ENCODE measurements around the gene LRPAP1.

Gene LRPAP1

DNA sequence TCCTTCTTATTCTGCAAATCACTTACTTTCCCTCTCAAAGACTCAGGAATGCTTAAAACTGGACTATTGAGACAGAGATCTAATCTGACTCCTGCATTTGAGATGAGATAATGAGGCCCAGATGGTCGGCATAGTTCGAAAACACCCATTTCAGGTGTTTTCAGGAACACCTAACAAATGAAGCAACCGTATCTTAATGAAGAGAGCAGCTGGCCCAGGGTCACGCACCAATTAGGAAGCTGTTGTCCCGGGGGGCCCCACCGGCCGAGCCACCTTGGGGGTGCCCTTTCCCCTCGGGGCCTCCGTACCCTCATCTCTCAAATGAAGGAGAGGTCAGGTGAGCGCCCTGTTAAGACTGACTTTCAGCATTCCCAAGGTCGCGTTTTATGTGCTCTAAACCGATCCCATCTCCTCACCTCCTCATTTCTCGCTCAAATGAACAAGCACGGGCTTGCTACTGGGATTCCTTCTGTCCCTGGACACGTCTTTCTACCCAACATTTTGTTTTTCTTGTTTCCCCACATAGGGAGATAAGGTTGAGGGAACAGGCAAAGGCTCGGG, 824 bp downstream of the LRPAP1 start:
- no peak for DNase-seq

GRCh38 chr4:3530663-3531254, 1.5 kb downstream of the LRPAP1 start:
- no peak for DNase-seq

- no peak for DNase-seq
Measured at GRCh38 chr4:3530051-3530450, 2.2 kb downstream of the LRPAP1 start.

- DNase-seq: no peak
Measured at GRCh38 chr4:3529363-3529762, 2.9 kb downstream of the LRPAP1 start.

DNA sequence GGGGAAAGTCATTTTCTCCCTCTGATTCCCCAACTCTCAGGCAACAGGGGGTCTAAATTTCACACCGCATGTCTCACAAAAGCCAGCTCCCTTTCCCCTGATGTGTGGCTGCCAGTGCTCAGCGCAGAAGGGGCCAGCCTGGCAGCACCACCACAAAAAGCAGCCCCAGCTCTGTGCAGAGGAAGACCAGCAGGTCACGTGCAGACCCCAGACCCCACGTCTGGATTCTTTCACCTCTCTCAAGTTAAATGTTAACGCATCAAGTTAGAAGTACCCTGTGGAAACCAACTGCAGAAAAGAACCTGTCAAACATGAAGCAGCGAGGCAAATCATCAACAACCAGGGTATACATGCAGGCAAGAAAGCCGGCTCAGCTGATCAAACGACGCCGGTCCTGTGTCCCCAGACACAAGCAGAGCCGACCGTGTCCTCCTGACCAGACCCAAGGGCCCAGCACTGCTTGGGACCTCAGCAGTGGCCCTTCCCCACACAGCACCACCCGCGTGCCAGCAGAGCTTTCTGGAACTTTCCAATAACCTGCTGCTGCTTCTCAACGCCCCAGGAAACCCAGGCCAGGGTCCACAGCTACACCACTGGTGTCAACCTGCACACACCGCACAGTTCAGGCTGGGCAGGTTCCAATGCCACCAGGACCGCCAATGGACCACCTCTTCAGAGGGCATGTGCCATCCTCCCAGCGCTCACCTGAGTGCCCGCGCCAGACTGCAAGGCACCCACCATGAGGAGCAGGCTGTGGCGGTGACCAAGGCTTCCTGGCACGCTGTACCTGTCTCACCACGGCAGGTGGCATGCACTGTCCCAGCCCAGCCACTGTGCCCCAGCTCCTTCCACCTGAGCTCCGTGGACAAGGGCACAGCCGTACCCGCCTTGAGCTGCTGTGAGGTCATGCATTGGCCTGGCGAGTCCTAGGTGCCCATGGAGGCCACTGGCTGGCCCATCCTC, 4.0 kb downstream of the LRPAP1 start:
- DNase-seq: no peak

GRCh38 chr4:3527101-3527913, 4.9 kb downstream of the LRPAP1 start:
- DNase-seq: no peak

DNA sequence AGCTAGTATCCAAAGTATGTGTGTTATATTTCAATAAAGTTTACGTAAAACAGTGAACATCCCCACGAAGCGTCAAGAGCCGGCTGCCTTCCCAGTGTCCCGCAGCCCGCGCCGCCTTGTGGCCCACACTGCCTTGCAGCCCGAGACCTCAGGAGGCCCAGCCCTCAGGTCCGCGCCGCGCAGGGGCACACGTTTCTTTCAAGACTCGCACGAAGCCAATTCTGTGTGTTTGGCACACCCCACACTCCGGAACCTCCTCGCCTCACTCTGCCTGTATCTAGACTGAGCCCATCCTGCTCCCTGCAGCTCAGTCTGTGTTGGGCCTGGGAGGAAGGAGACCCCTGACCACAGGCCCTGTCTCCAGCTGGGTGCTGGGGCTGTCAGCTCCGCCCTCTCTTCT, 5.8 kb downstream of the LRPAP1 start:
- no peak for DNase-seq

GRCh38 chr4:3525532-3526430, 6.4 kb downstream of the LRPAP1 start:
- DNase-seq: no peak

GRCh38 chr4:3524920-3525319, 7.3 kb downstream of the LRPAP1 start:
- no peak for DNase-seq

GRCh38 chr4:3524349-3524748, 7.9 kb downstream of the LRPAP1 start:
- DNase-seq: no peak

DNA sequence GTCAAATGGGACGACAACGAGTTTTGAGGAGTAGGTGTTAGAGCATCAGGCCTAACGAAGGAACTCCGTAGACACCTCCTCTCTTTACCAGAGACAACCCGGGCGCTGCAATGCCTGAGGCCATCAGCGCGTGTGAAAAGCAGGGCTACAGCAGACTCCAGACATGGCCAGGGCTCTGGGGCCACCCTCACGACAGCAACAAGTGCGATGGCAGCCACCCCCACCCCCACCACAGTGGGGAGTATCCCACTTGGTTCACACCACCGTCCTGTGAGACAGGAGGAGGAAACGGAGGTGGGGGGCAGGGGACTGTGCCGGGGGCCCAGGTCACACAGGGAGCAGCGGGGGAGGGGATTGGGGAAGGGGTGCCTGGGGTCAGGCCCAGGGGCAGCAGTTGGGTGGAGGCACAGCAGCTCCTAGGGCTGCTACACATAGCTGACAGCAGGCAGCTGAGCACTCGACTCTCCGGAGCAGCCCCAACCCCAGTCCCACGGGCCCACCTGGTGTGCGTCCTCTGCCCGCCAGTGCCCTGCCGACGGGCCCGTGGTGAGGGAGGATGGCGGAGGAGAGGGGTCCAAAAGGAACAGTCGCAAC, 8.5 kb downstream of the LRPAP1 start:
- no peak for DNase-seq

- DNase-seq: no peak
Measured at GRCh38 chr4:3523146-3523627, 9.0 kb downstream of the LRPAP1 start.

DNA sequence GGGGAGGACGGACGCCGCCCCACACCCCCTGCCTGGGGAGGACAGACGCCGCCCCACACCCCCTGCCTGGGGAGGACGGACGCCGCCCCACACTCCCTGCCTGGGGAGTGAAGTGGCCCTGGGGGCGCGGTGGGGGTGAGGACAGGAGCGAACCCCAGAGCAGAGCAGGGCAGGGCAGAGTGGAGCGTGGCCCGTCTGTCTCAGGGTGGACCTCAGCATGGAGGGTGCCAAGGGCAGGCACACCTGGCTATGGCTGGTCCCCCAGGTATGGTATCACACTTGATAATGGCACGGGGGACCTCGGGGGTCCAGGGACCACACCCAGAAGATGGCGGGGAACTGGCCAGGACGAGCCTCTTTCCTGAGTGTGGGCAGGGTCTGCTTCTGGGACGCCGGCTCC, 9.6 kb downstream of the LRPAP1 start:
- DNase-seq: no peak

- DNase-seq: no peak
Measured at GRCh38 chr4:3522326-3522640, 9.9 kb downstream of the LRPAP1 start.

DNA sequence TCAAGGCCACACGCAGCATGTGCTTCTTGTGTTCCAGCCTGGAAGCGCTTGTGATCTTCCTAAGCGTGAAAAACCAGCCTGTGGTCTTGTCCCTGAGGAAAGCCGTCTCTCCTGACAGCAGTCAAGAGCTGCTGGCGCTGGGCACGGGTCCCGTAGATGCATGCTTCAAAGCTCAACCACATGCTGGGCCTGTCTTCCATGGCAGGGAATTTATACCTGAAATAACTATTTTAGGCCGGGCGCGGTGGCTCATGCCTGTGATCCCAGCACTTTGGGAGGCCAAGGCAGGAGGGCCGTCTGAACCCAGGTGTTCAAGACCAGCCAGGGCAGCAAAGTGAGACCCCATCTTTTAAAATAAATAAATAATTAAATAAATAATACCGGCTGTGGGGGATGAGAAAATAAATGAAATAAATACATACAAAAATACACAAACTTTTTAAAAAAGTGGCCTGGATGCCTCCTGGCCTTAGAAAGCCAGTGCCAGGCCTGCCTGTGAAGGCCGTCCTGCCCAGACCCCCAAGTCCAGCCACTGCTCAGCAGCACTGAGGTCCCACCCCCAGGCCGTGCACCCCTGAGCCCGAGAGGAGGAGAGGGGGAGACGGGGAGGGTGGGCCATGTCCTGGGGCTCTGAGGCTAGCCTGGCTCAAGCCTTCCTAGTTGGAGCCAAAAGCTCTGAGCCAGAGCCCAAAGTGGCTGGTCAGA, 10.4 kb downstream of the LRPAP1 start:
- no peak for DNase-seq

- no peak for DNase-seq
Measured at GRCh38 chr4:3520796-3521600, 11.2 kb downstream of the LRPAP1 start.

- no peak for DNase-seq
Measured at GRCh38 chr4:3520276-3520675, 11.9 kb downstream of the LRPAP1 start.

- no peak for DNase-seq
Measured at GRCh38 chr4:3519468-3520264, 12.6 kb downstream of the LRPAP1 start.

- no peak for DNase-seq
Measured at GRCh38 chr4:3518941-3519340, 13.3 kb downstream of the LRPAP1 start.

Data from CD4-positive, alpha-beta T cell treated with Interleukin-21 for 1 hour (primary cell).